ENCODE measurements around the gene ADNP2. TPM values are rescaled to one million over a fixed set of nuclear protein-coding genes. Genes with fewer than 3 reads are reported as not detected.

Gene ADNP2
- total RNA-seq, 4 donors from 2014 or later, result 18.1 to 22.6 (median 19.9) TPM

- intact Hi-C loops (cut with DNase I; ENCODE audit: low total_unique reads), result no loop called here
- DNase-seq (ENCODE audit: low spot score in 2 of 2), result no peak
- H3K4me3 ChIP-seq (ENCODE audit: low read depth, poor library complexity, severe bottlenecking), result no peak overlapping the region
- whole genome bisulfite sequencing, 2 donors, result 0 to 84% methylated on average over 1 of the region's 1 CpG
- TF ChIP-seq POLR2A (IDR thresholded peaks at IDR 0.05) (no peak), CTCF (IDR thresholded peaks at IDR 0.05) (no peak)
Observed at GRCh38 chr18:80120932-80121331, 11.9 kb downstream of the ADNP2 start.

GRCh38 chr18:80124131-80124530, 15.1 kb downstream of the ADNP2 start:
- intact Hi-C loops (cut with DNase I; ENCODE audit: low total_unique reads), result no loop called here
- no peak overlapping the region for H3K4me3 ChIP-seq (ENCODE audit: low read depth, poor library complexity, severe bottlenecking)
- no peak for TF ChIP-seq CTCF (IDR thresholded peaks at IDR 0.05)
- TF ChIP-seq POLR2A (IDR thresholded peaks at IDR 0.05), result no peak
- no peak for DNase-seq (ENCODE audit: low spot score in 2 of 2)

GRCh38 chr18:80126797-80127196, 17.7 kb downstream of the ADNP2 start:
- intact Hi-C loops (cut with DNase I; ENCODE audit: low total_unique reads), result no loop called here
- 95 to 98% methylated on average over 9 of the region's 9 CpGs for WGBS, 2 donors

GRCh38 chr18:80127635-80128034, 18.6 kb downstream of the ADNP2 start:
- intact Hi-C loops (cut with DNase I; ENCODE audit: low total_unique reads), result no loop called here
- TF ChIP-seq CTCF (IDR thresholded peaks at IDR 0.05) (no peak), POLR2A (IDR thresholded peaks at IDR 0.05) (no peak)
- no peak overlapping the region for H3K4me3 ChIP-seq (ENCODE audit: low read depth, poor library complexity, severe bottlenecking)
- no peak for DNase-seq (ENCODE audit: low spot score in 2 of 2)
- WGBS, 2 donors, result 94 to 96% methylated on average over 1 of the region's 1 CpG

More at GRCh38 chr18:80126797-80127196, 17.7 kb downstream of the ADNP2 start:
- H3K4me3 ChIP-seq (ENCODE audit: low read depth, poor library complexity, severe bottlenecking), result no peak overlapping the region
- no peak for DNase-seq (ENCODE audit: low spot score in 2 of 2)
- TF ChIP-seq POLR2A (IDR thresholded peaks at IDR 0.05) (no peak), CTCF (IDR thresholded peaks at IDR 0.05) (no peak)

- DNase-seq (ENCODE audit: low spot score in 2 of 2), result no peak
- H3K4me3 ChIP-seq (ENCODE audit: low read depth, poor library complexity, severe bottlenecking), result no peak overlapping the region
- TF ChIP-seq POLR2A (IDR thresholded peaks at IDR 0.05) (no peak), CTCF (IDR thresholded peaks at IDR 0.05) (no peak)
- WGBS, 2 donors, result 68 to 99% methylated on average over 7 of the region's 7 CpGs
- intact Hi-C loops (cut with DNase I; ENCODE audit: low total_unique reads), result no loop called here
Observed at GRCh38 chr18:80129672-80130367, 20.8 kb downstream of the ADNP2 start.

GRCh38 chr18:80130555-80130954, 21.5 kb downstream of the ADNP2 start:
- TF ChIP-seq CTCF (IDR thresholded peaks at IDR 0.05), result no peak
- no peak for TF ChIP-seq POLR2A (IDR thresholded peaks at IDR 0.05)
- DNase-seq (ENCODE audit: low spot score in 2 of 2), result no peak
- no peak overlapping the region for H3K4me3 ChIP-seq (ENCODE audit: low read depth, poor library complexity, severe bottlenecking)
- intact Hi-C loops (cut with DNase I; ENCODE audit: low total_unique reads), result no loop called here
- WGBS, 2 donors, result 63 to 81% methylated on average over 5 of the region's 5 CpGs
